ENCODE results near the gene BBS12.

BBS12 gene

GRCh38 chr4:122732329-122733026 lies at the start of gene BBS12:
Gene BBS12, plus strand, starts transcription at chr4:122732704. Its CDS starts 9,189 bp downstream, at chr4:122741893.
- peak; percentile 91 for DNase-seq

- no peak for DNase-seq
These were observed 45.8 kb upstream of the BBS12 start for GRCh38 chr4:122686691-122687090.

GRCh38 chr4:122687531-122688061 lies 44.9 kb upstream of the BBS12 start:
- no peak for DNase-seq

- no peak for DNase-seq
These were observed 43.9 kb upstream of the BBS12 start for GRCh38 chr4:122688529-122689140.

GRCh38 chr4:122689972-122690371 lies 42.5 kb upstream of the BBS12 start:
- DNase-seq: no peak

- no peak for DNase-seq
These were observed 40.5 kb upstream of the BBS12 start for GRCh38 chr4:122691988-122692387.

- DNase-seq: no peak
These were observed 39.6 kb upstream of the BBS12 start for GRCh38 chr4:122692641-122693520.

- no peak for DNase-seq
These were observed 37.3 kb upstream of the BBS12 start for GRCh38 chr4:122695226-122695625.

GRCh38 chr4:122700178-122700725 lies 32.3 kb upstream of the BBS12 start:
- no peak for DNase-seq

GRCh38 chr4:122701061-122701460 lies 31.4 kb upstream of the BBS12 start:
- no peak for DNase-seq

GRCh38 chr4:122701965-122702364 lies 30.5 kb upstream of the BBS12 start:
- DNase-seq: no peak

GRCh38 chr4:122702939-122703338 lies 29.6 kb upstream of the BBS12 start:
- no peak for DNase-seq

GRCh38 chr4:122703868-122704267 lies 28.6 kb upstream of the BBS12 start:
- no peak for DNase-seq

- DNase-seq: no peak
These were observed 27.5 kb upstream of the BBS12 start for GRCh38 chr4:122705009-122705408.

GRCh38 chr4:122705547-122706117 lies 26.9 kb upstream of the BBS12 start:
- no peak for DNase-seq

GRCh38 chr4:122706511-122706910 lies 26.0 kb upstream of the BBS12 start:
- DNase-seq: no peak

- no peak for DNase-seq
These were observed 25.0 kb upstream of the BBS12 start for GRCh38 chr4:122707497-122707896.

GRCh38 chr4:122709236-122709635 lies 23.3 kb upstream of the BBS12 start:
- no peak for DNase-seq

- DNase-seq: no peak
These were observed 21.8 kb upstream of the BBS12 start for GRCh38 chr4:122710434-122711308.

GRCh38 chr4:122711919-122712318 lies 20.6 kb upstream of the BBS12 start:
- no peak for DNase-seq

- no peak for DNase-seq
These were observed 19.7 kb upstream of the BBS12 start for GRCh38 chr4:122712782-122713181.

- DNase-seq: no peak
These were observed 17.3 kb upstream of the BBS12 start for GRCh38 chr4:122715221-122715620.
